ENCODE results near the gene AKR7A2.

- TF ChIP-seq EZH2 (IDR thresholded peaks at IDR 0.05; ENCODE audit: low read length, missing control alignments) (no peak), CTCF (conservative IDR thresholded peaks at IDR 0.05 in 1 of 2, IDR thresholded peaks at IDR 0.05 in 1 of 2; ENCODE audit: low read depth in 1 of 2, low read length in 2 of 2) (no peak)
Measured at GRCh38 chr1:19336543-19336942, 24.6 kb upstream of the AKR7A2 start.

Data from fibroblast of lung (primary cell).